Measurements from ENCODE around the gene CSTA. TPM values are rescaled to one million over a fixed set of nuclear protein-coding genes. Genes with fewer than 3 reads are reported as not detected.

The CSTA gene
- total and polyA plus RNA-seq, 10 donors, result 6.4 to 46.1 (median 16.4) TPM

DNA sequence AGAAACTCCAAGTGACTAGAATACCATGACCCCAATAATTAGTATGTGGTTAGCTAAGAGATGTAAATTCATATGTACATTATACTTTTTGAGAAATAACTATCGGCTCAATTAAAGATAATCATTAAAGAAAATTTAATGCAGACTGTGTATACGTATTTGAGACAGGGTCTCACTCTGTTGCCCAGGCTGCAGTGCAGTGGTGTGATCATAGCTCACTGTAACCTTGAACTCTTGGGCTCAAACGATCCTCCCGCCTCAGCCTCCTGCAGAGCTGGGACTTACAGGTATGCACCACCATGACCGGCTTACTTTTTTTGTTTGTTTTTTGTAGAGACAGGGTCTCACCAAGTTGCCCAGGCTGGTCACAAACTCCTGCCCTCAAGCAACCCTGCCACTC is 8.7 kb upstream of the CSTA start:
- Histone ChIP-seq H3K4me3 (no peak overlapping the region), H3K27me3 (replicated peaks in 1 of 7) (peaks cover 0 to 6% (median 0%) of the 10 kb centered on the region in 7 donors), H3K36me3 (no peaks in the 10 kb centered on the region), H3K9me3 (peaks cover 0 to 24% (median 17%) of the 10 kb centered on the region in 8 donors), H3K27ac (no peak overlapping the region), H3K4me1 (no peaks in the 10 kb centered on the region)
- WGBS, 5 donors, result 72 to 85% (median 83%) methylated on average over 5 of the region's 5 CpGs
- no peak for DNase-seq
- TF ChIP-seq POLR2AphosphoS5 (IDR thresholded peaks at IDR 0.05), result no peak
- no peak for TF ChIP-seq POLR2A (IDR thresholded peaks at IDR 0.05)
- TF ChIP-seq, protein P1, sequence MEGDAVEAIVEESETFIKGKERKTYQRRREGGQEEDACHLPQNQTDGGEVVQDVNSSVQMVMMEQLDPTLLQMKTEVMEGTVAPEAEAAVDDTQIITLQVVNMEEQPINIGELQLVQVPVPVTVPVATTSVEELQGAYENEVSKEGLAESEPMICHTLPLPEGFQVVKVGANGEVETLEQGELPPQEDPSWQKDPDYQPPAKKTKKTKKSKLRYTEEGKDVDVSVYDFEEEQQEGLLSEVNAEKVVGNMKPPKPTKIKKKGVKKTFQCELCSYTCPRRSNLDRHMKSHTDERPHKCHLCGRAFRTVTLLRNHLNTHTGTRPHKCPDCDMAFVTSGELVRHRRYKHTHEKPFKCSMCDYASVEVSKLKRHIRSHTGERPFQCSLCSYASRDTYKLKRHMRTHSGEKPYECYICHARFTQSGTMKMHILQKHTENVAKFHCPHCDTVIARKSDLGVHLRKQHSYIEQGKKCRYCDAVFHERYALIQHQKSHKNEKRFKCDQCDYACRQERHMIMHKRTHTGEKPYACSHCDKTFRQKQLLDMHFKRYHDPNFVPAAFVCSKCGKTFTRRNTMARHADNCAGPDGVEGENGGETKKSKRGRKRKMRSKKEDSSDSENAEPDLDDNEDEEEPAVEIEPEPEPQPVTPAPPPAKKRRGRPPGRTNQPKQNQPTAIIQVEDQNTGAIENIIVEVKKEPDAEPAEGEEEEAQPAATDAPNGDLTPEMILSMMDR (IDR thresholded peaks at IDR 0.05 in 8 of 11, conservative IDR thresholded peaks at IDR 0.05 in 3 of 11), result no peak
- intact Hi-C loops (cut with DNase I; ENCODE audit: low total_unique reads), result no loop called here

DNA sequence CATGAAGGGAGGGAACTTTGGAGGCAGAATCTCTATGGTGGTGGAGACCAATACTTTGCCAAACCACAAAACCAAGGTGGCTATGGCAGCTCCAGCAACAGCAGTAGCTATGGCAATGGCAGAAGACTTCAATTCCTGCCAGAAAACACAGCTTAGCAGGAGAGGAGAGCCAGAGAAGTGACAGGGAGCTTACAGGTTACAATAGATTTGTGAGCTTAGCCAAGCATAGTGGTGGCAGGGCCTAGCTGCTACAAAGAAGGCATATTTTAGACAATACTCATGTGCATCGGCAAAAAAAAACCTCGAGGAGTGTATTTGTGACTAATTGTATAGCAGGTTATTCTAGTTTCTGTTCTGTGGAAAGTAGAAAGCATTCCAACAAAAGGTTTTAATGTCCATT is 6.4 kb upstream of the CSTA start:
- no peak overlapping the region for H3K4me3 ChIP-seq
- DNase-seq, result no peak
- H3K27me3 ChIP-seq (replicated peaks in 1 of 7), result peaks cover 0 to 6% (median 0%) of the 10 kb centered on the region in 7 donors
- H3K36me3 ChIP-seq, result no peaks in the 10 kb centered on the region
- WGBS, 5 donors, result 89 to 100% (median 95%) methylated on average over 2 of the region's 2 CpGs
- peaks cover 0 to 24% (median 17%) of the 10 kb centered on the region in 8 donors for H3K9me3 ChIP-seq
- intact Hi-C loops (cut with DNase I; ENCODE audit: low total_unique reads), result no loop called here
- H3K4me1 ChIP-seq, result no peaks in the 10 kb centered on the region
- H3K27ac ChIP-seq, result no peak overlapping the region
- TF ChIP-seq, protein P1 (IDR thresholded peaks at IDR 0.05 in 8 of 11, conservative IDR thresholded peaks at IDR 0.05 in 3 of 11), result no peak
- no peak for TF ChIP-seq POLR2A (IDR thresholded peaks at IDR 0.05)

DNA sequence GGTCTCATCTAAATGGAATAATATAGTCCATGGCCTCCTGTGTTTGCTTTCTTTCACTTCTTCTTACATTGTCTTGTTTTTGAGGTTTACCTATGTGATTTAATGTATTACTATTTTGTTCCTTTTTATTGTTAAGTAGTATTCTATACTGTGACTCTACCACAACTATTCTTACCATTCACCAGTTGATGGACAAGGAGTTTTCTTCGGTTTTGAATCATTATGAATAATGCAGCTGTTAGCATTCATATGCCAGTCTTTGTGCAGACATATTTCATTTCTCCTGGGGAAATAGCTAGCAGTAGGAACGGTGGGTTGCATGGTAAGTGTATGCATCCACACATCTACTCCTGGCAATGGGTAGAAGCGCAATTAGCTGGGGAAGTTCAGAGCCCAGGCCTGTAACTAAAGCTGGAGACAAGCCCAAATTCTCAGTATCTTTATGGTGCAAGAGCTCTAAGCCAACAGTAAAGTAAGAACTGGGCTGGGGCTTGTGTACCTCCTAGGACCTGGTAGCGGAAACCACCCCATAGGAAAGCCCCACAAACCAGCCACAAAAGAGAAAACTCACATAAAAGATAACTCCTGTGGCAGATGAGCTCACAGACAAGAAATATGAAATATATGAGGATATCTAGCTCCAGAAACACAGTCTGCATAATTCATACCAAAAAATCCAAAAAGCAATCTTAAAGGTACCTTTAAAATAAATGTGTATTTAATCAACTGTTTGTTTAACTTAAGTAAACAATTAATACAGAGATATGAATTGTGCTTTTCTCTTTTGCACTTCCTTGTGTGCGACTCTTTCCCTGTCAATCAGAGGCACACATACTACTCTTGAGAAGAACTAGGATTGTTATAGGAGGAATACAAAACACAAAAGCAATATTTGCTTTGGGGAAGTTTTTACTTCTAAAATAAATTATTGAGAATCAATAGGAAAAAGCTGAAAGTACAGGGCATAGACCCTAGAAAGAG is 2.7 kb upstream of the CSTA start:
- Histone ChIP-seq H3K27me3 (replicated peaks in 1 of 7) (no peaks in the 10 kb centered on the region), H3K36me3 (no peaks in the 10 kb centered on the region), H3K9me3 (peaks cover 0 to 24% (median 17%) of the 10 kb centered on the region in 8 donors), H3K27ac (no peak overlapping the region), H3K4me1 (no peaks in the 10 kb centered on the region), H3K4me3 (no peak overlapping the region)
- TF ChIP-seq POLR2A (IDR thresholded peaks at IDR 0.05) (no peak), POLR2AphosphoS5 (IDR thresholded peaks at IDR 0.05) (no peak)
- TF ChIP-seq, protein P1 (IDR thresholded peaks at IDR 0.05 in 8 of 11, conservative IDR thresholded peaks at IDR 0.05 in 3 of 11), result no peak
- DNase-seq, result no peak
- 51 to 80% (median 64%) methylated on average over 5 of the region's 5 CpGs for WGBS, 5 donors
- intact Hi-C loops (cut with DNase I; ENCODE audit: low total_unique reads), result no loop called here

DNA sequence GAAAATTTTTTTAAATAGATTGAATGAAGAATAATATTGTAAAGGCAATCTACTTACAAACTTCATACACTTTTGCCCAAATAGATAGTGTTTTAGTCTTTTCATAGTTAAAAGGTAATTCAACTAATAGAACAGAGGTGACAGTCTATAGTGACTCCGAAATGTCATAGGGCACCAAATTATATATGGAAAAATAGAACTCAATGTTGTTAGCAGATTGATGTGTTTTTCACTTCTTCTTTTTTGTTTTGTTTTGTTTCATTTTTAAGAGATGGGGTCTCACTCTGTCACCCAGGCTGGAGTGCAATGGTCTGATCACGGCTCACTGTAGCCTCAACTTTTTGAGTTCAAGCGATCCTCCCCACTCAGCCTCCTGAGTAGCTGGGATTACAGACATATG is 721 bp downstream of the CSTA start:
- 70 to 90% (median 82%) methylated on average over 3 of the region's 3 CpGs for WGBS, 5 donors
- H3K4me3 ChIP-seq, result peak overlapping the region in 3 of 8 donors; percentile 3 to 50 (median 30)

More for the DNA sequence above, 721 bp downstream of the CSTA start:
- Histone ChIP-seq H3K27me3 (replicated peaks in 1 of 7) (no peaks in the 10 kb centered on the region), H3K27ac (peak overlapping the region in 4 of 8 donors; percentile 16 to 81 (median 74)), H3K4me1 (no peaks in the 10 kb centered on the region), H3K9me3 (peaks cover 0 to 2% (median 0%) of the 10 kb centered on the region in 8 donors), H3K36me3 (no peaks in the 10 kb centered on the region)
- TF ChIP-seq, protein P1 (IDR thresholded peaks at IDR 0.05 in 8 of 11, conservative IDR thresholded peaks at IDR 0.05 in 3 of 11), result no peak
- TF ChIP-seq POLR2A (IDR thresholded peaks at IDR 0.05) (no peak), POLR2AphosphoS5 (IDR thresholded peaks at IDR 0.05) (no peak)
- DNase-seq, result no peak
- intact Hi-C loops (cut with DNase I; ENCODE audit: low total_unique reads), result no loop called here

All from spleen (tissue), 11 donors.